HUDEP-2 (cell line): Measurements from ENCODE around the gene HOXC4.
A peak's percentile ranks its signal among the peaks of the same experiment; 100 is the strongest.

ENCODE experiments used
- DNase-seq, 76 experiments: peaks; one replicate each; lab custom pipeline; 2025; ENCODE audit not compliant: unreplicated experiment in 76 of 76; lab: John Stamatoyannopoulos, UW

The HOXC4 gene

DNA sequence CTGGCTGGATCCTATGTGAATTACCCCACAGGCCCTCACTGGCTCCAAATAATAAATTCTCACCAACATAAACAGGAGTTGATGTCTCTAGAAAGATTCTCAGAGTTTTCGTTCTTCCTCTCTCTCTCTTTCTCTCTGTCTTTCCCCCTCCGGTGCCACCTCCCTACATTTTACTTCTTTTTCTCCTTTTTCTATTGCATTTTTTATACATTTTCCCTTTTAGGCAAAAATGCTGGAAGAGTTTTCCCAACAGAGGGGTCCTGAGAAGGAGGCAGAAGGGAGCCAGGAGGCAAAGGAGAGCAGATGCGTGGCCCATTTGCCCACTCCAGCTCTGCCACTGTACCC, 26.2 kb upstream of the HOXC4 start:
- DNase-seq = no peak

DNA sequence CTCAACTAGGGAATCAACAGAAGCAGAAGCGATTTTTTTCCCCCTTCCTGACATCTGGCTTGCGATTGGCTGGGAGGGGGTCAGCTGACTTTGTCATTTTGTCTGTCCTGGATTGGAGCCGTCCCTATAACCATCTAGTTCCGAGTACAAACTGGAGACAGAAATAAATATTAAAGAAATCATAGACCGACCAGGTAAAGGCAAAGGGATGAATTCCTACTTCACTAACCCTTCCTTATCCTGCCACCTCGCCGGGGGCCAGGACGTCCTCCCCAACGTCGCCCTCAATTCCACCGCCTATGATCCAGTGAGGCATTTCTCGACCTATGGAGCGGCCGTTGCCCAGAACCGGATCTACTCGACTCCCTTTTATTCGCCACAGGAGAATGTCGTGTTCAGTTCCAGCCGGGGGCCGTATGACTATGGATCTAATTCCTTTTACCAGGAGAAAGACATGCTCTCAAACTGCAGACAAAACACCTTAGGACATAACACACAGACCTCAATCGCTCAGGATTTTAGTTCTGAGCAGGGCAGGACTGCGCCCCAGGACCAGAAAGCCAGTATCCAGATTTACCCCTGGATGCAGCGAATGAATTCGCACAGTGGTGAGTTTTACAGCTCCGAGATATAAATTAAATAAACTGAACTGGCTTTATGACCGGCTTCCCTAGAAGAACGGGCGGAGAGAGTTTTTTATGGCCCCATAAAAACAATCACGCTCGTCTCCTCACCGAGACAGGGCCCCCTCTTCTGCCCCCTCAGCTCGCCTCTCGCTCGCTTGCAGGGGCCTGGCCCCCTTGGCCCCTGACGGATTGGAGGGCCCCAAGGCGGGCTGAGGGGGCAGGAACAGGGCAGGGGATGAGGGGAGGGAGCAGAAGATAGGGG, 25.1 kb upstream of the HOXC4 start, which contains the start of gene HOXC6:
HOXC6 (plus strand) TSS at position 127 of the 888 bp plus-strand sequence; CDS start at position 209, 82 bp downstream.
- no peak for DNase-seq

DNA sequence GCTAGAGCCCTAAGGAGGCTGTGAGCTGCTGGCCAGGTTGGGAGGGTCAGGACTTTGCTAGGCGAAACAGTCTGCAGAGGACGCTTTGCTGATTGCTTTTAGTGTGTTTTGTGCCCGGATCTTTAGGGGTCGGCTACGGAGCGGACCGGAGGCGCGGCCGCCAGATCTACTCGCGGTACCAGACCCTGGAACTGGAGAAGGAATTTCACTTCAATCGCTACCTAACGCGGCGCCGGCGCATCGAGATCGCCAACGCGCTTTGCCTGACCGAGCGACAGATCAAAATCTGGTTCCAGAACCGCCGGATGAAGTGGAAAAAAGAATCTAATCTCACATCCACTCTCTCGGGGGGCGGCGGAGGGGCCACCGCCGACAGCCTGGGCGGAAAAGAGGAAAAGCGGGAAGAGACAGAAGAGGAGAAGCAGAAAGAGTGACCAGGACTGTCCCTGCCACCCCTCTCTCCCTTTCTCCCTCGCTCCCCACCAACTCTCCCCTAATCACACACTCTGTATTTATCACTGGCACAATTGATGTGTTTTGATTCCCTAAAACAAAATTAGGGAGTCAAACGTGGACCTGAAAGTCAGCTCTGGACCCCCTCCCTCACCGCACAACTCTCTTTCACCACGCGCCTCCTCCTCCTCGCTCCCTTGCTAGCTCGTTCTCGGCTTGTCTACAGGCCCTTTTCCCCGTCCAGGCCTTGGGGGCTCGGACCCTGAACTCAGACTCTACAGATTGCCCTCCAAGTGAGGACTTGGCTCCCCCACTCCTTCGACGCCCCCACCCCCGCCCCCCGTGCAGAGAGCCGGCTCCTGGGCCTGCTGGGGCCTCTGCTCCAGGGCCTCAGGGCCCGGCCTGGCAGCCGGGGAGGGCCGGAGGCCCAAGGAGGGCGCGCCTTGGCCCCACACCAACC, 23.9 kb upstream of the HOXC4 start:
- no peak for DNase-seq

DNA sequence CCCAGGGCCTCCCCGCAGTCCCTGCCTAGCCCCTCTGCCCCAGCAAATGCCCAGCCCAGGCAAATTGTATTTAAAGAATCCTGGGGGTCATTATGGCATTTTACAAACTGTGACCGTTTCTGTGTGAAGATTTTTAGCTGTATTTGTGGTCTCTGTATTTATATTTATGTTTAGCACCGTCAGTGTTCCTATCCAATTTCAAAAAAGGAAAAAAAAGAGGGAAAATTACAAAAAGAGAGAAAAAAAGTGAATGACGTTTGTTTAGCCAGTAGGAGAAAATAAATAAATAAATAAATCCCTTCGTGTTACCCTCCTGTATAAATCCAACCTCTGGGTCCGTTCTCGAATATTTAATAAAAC, 23.2 kb upstream of the HOXC4 start:
- no peak for DNase-seq

DNA sequence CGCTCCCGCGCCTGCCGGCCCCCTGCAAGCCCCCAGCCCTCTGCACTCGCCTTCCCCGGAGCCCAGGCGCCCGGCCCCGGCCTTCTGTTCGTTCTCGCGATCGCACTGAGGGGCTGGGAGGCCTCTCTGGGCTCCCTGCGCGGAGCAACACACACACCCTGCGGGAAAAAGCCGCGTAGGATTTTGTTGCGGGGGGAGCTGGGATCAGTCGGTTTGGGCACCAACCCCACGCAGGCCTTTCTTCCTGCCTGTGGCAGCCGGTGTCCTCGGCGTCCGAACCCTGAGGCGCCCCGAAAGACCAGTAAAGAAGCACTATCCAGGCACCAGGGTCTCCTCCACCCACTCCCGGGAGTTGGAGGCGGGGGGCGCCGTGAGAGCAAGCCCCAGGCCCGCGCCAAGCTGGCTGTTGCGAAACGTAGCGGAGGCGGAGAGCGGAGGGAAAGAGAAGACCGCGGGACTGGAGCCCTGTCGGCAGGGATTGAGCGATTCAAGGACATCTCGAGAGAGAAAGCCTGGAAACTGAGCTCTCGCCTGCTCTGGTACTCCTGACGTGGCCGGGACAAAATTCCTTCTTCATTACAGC, 22.7 kb upstream of the HOXC4 start:
- DNase-seq = no peak

DNA sequence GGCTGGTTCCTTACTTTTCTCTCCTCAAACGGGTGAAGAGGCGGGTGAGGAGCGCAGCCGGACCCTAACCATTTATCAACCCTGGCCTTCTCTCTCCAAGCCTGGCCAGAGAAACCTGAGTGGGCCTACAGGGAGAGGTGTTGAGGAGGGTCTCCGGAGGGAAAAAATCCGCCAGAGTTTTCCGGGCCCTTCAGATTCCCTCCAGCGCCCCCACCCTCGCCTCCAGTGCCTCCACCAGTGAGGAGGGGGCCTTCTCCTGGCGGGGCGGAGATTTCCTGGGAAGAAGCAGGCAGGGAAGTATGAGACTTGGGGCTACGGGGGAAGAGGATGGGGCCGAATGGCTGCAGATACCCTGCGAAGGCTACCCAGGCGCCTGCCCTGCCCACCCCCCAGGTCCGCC, 22.2 kb upstream of the HOXC4 start:
- no peak for DNase-seq

DNA sequence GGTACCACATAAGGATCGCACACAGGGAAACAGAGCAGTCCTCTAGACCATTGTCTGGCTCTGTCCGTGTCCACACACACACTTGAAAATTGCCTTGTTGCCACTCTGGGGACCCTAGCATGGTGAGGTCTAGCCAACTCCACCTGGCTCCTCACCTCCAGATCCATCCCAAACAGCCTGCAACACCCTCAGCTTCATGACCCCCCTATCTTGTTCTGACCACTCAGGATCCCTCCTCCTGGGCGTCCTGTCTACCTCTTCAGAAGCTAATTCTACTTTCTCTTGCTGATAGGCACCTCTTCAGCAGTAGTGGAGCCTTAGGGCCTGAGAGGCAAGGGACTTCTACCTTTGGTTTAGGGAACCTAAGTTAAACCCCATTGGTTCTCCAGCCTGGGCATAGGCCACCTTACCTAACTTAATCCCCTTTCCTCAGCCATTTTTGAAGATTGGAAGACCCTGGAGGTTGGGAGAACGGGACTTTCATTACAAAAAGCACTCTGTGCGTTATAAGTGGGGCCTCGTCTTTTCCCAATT, 21.5 kb upstream of the HOXC4 start:
- no peak for DNase-seq

DNA sequence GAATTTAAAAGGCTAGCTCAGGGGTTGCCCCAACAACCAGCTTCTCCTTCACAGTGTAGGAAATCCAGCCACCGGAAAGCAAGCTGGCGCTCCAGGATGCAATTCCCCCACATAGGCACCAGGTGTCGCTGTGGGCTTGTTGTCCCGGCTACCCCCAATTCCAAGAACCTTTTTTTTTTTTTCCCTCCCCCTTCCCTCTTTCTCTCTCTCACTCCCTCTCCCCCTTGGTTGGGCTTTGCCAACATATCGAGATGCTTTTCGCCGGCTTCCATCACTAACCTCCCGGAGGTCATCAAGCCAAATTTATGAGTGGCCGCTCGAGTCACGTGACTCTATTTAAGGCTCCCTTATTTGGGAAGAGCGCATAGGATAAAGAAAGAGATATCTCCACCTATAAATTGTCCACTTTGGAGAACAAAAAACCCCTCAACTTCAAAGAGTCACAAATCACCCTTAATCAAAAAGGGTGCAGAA, 21.0 kb upstream of the HOXC4 start, which contains the start of gene HOXC5:
HOXC5 (plus strand) TSS at position 424 of the 474 bp plus-strand sequence. CDS start 73 bp downstream, outside the sequence.
- peak in 54 of 76 experiments; percentile 2 to 69 (median 30) for DNase-seq

DNA sequence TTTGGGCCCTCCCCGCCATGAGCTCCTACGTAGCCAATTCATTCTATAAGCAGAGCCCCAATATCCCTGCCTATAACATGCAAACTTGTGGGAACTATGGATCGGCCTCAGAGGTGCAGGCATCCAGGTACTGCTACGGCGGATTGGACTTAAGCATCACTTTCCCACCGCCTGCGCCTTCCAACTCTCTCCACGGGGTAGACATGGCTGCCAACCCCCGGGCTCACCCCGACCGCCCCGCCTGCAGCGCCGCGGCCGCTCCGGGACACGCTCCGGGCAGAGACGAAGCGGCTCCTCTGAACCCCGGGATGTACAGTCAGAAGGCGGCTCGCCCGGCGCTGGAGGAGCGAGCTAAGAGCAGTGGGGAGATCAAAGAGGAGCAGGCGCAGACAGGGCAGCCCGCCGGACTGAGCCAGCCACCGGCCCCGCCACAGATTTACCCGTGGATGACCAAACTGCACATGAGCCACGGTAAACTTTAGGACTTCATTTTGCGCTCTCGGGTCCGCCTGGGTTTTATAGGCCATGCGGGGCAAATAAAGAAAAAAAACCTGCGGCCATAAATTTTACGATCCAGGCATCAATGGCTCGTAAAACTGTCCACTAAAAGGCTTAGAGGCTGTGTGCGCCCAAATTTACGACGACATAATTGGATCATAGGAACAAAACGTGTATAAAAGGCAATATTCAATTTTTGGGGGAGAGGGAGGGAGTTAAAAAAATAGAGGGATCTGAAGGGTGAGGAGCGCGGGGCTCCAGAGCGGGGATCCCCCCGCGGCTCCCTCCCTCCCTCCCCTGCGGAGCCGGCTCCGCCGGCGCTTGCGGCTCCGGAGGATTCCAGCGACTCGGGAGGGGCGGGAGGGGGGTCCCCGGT, 20.3 kb upstream of the HOXC4 start:
- no peak for DNase-seq

DNA sequence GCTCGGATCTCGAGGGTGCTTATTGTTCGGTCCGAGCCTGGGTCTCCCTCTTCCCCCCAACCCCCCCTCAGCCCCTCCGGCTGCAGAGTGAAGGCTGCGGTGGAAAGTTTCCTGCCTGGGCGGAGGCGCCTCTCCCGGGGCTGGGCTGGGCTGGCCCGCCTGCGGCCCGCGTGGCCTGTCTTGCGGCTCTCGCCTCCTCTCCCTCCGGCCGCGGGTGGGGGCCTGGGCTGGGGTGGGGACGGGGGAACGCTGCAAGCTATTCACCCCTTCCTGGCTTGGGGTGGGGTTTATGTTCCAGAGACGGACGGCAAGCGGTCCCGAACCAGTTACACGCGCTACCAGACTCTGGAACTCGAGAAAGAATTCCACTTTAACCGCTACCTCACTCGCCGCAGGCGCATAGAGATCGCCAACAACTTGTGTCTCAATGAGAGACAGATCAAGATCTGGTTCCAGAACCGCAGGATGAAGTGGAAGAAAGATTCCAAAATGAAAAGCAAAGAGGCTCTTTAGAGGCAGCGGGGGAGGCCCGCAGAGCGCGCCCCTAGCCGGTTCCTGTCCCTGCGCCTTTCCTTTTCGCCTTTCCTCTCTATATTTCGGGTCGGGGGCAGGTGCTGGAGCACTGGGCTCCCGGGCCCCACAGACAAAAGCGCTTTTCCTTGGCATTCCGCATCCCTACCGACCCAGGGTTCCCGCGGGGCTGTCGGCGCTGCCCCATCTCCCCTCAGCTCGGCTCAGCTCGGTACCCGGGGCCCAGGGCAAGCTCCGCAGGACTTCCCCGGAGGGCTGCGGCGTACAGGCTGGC, 19.5 kb upstream of the HOXC4 start:
- no peak for DNase-seq

DNA sequence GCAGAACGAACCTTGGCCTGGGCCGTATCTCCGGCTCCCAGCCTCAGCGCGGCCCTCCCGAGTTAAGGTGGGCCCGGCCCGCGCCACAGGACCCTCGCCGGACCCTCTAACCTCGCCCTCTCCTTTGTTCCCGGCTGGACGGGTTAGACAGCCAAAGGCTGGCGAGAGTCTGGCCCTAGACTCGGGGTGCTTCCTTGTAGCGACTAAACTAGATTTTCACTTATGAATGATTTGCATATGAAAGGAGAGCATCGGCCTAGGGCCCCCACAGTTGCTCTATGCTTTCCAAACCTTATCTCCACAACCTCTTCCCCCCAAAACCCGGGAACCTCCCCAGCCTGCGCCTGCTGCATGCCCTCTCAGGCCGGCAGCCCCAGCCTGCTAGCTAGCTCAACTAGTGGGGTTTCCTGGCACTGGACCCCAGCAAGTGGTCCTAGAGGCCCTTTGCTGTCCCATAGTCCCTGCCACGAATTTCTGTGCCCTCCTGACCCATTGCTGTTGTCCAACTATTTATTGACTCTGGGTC, 18.8 kb upstream of the HOXC4 start:
- DNase-seq = no peak

DNA sequence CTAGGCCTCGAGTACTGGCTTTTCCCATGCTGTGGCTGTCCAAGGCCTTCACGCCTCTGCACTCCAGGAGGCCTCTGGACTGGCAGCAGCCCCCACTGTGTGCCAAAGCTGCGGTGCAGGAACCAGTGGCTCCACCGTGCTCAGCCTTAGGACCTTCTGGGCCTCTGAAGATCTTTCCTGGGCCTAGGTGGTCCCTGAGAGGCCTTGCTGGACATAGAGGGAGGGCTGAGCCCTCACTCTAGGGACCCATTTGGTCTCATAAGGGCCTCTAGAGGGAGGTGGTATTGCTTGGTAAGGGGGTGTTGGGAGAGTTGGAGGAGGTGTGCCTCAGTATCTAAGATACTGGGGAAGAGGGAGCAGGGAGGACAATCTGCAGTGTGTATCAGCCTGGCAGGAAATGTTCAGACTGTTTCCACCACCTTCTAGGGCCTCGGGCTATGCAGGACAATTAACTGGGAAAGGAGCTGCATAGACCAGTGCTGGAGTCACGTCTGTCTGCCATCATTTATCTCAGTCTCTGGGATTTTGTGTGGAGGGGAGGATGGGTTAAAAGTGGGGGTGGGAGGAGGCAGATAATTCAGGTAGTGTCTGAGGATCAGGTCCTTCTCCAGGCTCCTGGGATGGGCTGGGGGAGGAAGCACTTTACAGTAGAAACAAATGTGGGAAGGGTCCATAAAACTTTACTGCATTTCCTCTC, 17.9 kb upstream of the HOXC4 start:
- no peak for DNase-seq

DNA sequence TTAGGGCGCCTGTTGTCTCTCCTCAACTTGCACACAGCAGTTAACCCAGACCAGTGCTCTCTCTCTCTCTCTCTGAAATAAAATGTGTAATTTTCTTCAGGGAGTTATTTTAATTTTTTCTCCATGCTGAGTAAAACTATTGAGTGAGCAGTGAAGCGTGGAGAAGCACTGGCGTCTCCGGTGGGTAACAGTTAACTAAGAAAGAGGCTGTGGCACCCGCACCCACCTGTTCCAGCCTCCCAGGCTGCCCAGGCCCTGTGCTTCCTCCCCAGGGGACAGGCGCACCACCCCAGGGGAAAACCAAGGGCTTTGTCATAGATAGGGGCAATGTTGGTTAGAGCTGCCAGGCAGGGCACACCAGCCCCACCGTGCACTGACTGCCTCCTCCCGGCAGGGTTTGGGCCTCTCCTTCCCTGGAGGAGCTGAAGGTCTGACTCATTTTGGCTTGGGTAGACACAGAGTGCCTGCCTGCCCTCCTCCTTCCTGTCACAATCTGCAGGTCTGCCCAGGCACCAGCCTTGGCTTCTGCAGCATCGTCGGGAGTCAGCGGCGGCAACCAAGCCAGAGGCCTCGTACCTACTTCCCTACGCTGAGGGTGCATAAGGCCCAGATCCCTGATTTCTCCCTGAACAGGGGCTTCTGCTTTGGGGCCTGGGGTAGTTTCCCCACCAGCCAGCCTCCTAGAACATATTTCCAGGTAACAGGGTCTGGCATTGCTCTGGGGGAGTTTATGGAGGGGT, 16.8 kb upstream of the HOXC4 start:
- DNase-seq = no peak

DNA sequence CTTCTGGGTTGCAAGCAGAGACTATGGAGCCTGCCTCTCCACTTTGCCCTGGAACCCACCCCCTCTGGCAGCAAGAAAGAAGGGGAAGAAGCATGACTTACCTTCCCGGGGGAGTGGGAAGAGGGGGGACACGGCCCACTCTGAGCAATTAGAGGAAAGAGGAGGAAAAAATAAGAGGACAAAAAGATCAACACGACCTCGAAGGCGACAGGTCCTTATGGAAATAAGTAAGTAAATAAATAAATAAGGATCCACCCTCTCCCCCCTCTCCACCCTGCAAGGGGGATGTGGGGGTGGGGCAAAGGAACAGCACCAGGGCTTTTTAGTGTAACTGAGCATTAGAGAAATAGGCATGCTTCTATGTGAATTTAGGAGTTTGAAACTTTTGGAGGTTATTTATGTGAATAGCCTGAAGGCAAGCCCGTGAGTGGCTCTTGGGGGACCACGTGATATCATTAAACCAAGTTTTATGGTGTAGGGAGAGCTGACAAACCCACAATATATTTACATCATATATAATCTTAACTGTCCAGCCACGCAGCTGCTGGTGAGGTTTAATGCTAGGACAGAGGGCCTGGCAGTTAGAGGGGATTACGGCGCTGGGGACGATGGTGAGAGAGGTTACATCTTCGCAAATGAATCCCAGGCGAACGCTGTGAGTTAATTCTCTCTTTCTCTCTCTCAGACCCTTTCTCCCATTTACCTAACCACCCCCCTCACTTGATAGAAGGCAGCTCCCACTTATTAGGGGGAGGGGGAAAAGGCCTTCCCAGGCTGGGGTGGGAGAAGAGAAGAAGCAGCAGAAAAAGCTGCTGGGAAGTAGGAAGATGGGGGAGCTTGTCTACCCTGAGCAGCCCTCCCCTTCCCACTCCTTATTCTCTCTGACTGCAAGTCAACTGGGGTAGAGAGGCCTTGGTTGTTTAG, 16.0 kb upstream of the HOXC4 start:
- no peak for DNase-seq

DNA sequence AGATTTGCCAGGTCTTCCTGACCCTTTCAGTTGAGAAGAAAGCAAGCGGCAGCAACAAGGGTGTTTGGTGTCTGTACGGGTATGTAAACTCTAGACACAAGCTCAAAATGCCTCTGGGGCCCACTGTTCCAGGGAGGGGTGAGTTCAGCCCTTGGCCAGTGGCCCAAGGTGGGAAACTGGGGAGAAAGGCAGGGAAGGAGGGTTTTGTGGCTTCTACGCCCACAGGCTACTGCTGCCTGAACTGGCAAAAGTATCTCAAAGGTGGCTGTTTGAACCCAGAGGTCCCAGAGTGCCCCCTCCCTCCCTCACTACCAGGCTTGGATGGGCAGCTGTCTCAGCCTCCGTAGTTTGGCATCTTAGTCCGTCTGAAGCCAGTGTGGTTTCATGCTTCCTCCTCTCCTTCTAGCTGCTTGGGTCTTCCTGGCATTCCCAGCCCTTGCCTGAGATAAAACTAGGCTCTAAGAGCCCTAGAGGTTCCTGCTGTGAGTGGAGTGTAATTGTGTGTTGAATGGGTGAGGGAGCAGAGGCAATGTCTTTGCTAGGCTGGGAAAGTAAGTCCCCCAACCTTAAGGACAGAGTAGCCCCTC, 15.3 kb upstream of the HOXC4 start:
- DNase-seq = no peak

DNA sequence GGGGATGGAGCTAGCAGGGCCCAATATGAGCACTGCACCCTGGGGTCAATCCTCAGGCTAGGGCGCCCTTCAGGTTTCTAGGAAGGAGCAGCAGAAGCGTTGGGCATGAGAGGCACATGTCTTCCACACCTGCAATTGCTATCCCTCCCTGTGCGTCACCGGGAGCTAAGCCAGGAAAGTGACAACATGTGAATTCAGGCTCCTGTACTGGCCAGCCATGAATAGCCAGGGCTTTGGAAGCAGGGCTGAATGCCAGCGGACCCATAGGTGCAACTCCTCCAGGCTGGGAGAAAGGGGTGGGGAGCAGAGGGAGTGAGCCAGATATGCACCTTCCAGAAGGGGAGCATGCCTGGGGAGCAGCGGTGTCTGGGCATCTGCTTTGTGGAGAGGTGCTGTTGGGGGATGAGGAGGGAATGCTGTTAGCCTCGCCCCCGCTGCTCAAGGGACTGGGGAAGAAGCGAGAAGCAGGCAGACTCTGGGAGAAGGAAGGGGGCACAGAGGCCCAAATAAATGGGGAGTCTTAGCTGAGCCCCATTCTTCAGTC, 14.7 kb upstream of the HOXC4 start:
- DNase-seq = no peak
